ENCODE measurements around the gene LHX4. TPM values are rescaled to one million over a fixed set of nuclear protein-coding genes. Genes with fewer than 3 reads are reported as not detected.

The LHX4 gene
- total and polyA plus RNA-seq, 10 of the 15 experiments (the other 5 are each of a cell fraction or from before 2014, with no cell fraction given): 0.05 to 0.80 (median 0.32) TPM; not detected in 6

DNA sequence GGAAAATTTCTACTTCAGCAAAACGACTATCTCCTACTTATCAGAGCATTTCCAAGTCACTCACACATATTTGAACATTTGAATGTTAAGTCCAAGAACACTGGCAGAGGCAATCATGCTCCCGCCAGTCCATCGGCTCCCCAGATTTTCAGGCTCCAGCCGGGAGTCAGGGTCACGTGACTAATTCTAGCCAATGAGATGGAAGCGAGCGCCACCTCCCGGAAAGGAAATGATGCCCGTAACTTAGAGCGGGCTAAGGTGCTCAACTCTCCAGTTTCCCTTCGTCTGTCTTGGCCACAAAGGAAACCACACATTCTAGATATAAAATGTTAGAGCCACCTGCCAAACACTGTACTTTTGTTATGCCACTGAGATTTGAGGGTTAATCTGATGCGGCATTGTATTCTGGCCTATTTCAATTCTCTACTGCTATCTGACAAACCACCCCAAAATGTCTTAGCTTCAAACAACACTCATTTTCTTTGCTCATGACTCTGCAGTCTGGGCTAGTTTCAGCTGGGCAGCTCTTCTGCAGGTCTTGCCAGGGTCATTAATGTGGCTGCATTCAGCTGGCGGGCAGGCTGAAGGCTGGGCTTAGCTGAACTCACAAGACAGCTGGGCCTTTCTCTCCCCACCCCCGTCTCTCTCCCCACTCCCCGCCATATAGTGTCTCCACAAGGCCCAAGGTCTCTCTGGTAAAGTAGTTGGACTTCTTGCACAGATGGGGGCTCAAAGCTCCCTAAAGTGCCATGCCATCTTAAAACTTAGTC lies 16.5 kb upstream of the LHX4 start:
- Histone ChIP-seq H3K4me2 (ENCODE audit: control insufficient read depth, insufficient read depth) (peak overlapping the region; percentile 11), H3K27ac (ENCODE audit: control insufficient read depth, insufficient read depth) (no peak overlapping the region), H3K36me3 (ENCODE audit: control insufficient read depth in 2 of 2, insufficient read depth in 2 of 2, low read length in 1 of 2) (no peaks in the 10 kb centered on the region), H3K9ac (ENCODE audit: control insufficient read depth, insufficient read depth, low read length) (no peak overlapping the region), H3K4me1 (ENCODE audit: control insufficient read depth, insufficient read depth, low read length) (no peaks in the 10 kb centered on the region), H4K20me1 (ENCODE audit: control insufficient read depth, insufficient read depth) (no peaks in the 10 kb centered on the region), H3K9me3 (replicated peaks; ENCODE audit: control insufficient read depth, insufficient read depth, low read length) (no peaks in the 10 kb centered on the region), H3K79me2 (ENCODE audit: control insufficient read depth, insufficient read depth, low read length) (no peaks in the 10 kb centered on the region), H2AFZ (ENCODE audit: control insufficient read depth, low read depth, low read length) (peak overlapping the region; percentile 63), H3K27me3 (replicated peaks in 1 of 2; ENCODE audit: control insufficient read depth in 2 of 2, insufficient read depth in 2 of 2, low read length in 1 of 2) (no peaks in the 10 kb centered on the region), H3K4me3 (no peak overlapping the region)
- ChIA-PET POLR2A (no interaction called here), SMC1A (ENCODE audit: uncharacterized antibody, unreplicated experiment) (no interaction called here), CTCF (interaction anchor here (0.9 to 1.6 kb wide), 2 partner anchors 34 to 76 kb away, joined by 3 to 5 read pairs; no protein-coding TSS in a partner anchor), RAD21 (ENCODE audit: unreplicated experiment) (interaction anchor here (0.8 kb wide), 1 partner anchor 11 kb away, joined by 6 read pairs; no protein-coding TSS in a partner anchor)
- peak; percentile 90 for FAIRE-seq
- in situ Hi-C loops (cut with MboI): no loop called here
- peak; percentile 20 for DNase-seq (ENCODE audit: low read depth, low spot score)
- peak; percentile 76 for ATAC-seq
- no TSS peak for BruUV-seq (replicated peaks)
- WGBS (ENCODE audit: insufficient coverage, insufficient replicate concordance, low lambda C conversion rate, missing lambda C conversion rate): 71% methylated on average over 15 of the region's 15 CpGs
- intact Hi-C loops (cut with micrococcal nuclease; ENCODE audit: unreplicated experiment): no loop called here
- TF ChIP-seq SIX5 (IDR thresholded peaks at IDR 0.05; ENCODE audit: low read depth, low read length, severe bottlenecking) (no peak), POLR2AphosphoS2 (IDR thresholded peaks at IDR 0.05; ENCODE audit: low read depth, low read length) (no peak), BMI1 (IDR thresholded peaks at IDR 0.05; ENCODE audit: borderline replicate concordance) (no peak), SUZ12 (IDR thresholded peaks at IDR 0.05; ENCODE audit: unreplicated experiment) (no peak), SRF (IDR thresholded peaks at IDR 0.05; ENCODE audit: low read depth in 2 of 2, low read length in 2 of 2) (no peak), RUNX3 (IDR thresholded peaks at IDR 0.05; ENCODE audit: low read length) (peak; percentile 41; the same call in 1 of the 2 replicates), SP1 (IDR thresholded peaks at IDR 0.05; ENCODE audit: low read depth, low read length) (no peak), YBX1 (IDR thresholded peaks at IDR 0.05) (no peak), HDAC2 (IDR thresholded peaks at IDR 0.05) (no peak), CBX3 (IDR thresholded peaks at IDR 0.05; ENCODE audit: borderline replicate concordance, low read depth) (no peak), ZNF207 (IDR thresholded peaks at IDR 0.05; ENCODE audit: borderline replicate concordance) (no peak), RAD21 (IDR thresholded peaks at IDR 0.05; ENCODE audit: insufficient read depth, low read depth, low read length) (0 out of 2 replicates have a peak, but pooled peaks have one; percentile 2), STAT3 (IDR thresholded peaks at IDR 0.05; ENCODE audit: low read depth, low read length) (no peak), NFYB (IDR thresholded peaks at IDR 0.05; ENCODE audit: insufficient read depth, low read depth, low read length) (peak; percentile 85), IKZF1 (conservative IDR thresholded peaks at IDR 0.05) (no peak), RCOR1 (conservative IDR thresholded peaks at IDR 0.05; ENCODE audit: low read depth, low read length) (no peak)
- TF ChIP-seq, protein P1, sequence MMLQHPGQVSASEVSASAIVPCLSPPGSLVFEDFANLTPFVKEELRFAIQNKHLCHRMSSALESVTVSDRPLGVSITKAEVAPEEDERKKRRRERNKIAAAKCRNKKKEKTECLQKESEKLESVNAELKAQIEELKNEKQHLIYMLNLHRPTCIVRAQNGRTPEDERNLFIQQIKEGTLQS (IDR thresholded peaks at IDR 0.05; ENCODE audit: borderline replicate concordance, extremely low read depth, low read depth, low read length): peak; percentile 55; the same call in 1 of the 2 replicates
- TF ChIP-seq, protein P2, sequence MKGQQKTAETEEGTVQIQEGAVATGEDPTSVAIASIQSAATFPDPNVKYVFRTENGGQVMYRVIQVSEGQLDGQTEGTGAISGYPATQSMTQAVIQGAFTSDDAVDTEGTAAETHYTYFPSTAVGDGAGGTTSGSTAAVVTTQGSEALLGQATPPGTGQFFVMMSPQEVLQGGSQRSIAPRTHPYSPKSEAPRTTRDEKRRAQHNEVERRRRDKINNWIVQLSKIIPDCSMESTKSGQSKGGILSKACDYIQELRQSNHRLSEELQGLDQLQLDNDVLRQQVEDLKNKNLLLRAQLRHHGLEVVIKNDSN (IDR thresholded peaks at IDR 0.05; ENCODE audit: borderline replicate concordance, extremely low read length, insufficient read depth, low read depth, low read length): peak; percentile 72
- TF ChIP-seq, protein P3, sequence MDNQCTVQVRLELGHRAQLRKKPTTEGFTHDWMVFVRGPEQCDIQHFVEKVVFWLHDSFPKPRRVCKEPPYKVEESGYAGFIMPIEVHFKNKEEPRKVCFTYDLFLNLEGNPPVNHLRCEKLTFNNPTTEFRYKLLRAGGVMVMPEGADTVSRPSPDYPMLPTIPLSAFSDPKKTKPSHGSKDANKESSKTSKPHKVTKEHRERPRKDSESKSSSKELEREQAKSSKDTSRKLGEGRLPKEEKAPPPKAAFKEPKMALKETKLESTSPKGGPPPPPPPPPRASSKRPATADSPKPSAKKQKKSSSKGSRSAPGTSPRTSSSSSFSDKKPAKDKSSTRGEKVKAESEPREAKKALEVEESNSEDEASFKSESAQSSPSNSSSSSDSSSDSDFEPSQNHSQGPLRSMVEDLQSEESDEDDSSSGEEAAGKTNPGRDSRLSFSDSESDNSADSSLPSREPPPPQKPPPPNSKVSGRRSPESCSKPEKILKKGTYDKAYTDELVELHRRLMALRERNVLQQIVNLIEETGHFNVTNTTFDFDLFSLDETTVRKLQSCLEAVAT (IDR thresholded peaks at IDR 0.05): no peak
- TF ChIP-seq, protein P4, sequence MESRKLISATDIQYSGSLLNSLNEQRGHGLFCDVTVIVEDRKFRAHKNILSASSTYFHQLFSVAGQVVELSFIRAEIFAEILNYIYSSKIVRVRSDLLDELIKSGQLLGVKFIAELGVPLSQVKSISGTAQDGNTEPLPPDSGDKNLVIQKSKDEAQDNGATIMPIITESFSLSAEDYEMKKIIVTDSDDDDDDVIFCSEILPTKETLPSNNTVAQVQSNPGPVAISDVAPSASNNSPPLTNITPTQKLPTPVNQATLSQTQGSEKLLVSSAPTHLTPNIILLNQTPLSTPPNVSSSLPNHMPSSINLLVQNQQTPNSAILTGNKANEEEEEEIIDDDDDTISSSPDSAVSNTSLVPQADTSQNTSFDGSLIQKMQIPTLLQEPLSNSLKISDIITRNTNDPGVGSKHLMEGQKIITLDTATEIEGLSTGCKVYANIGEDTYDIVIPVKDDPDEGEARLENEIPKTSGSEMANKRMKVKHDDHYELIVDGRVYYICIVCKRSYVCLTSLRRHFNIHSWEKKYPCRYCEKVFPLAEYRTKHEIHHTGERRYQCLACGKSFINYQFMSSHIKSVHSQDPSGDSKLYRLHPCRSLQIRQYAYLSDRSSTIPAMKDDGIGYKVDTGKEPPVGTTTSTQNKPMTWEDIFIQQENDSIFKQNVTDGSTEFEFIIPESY (IDR thresholded peaks at IDR 0.05): no peak
